K562 (cell line): ENCODE data around the gene RPL19. TPM values are rescaled to one million over a fixed set of nuclear protein-coding genes. Genes with fewer than 3 reads are reported as not detected.
A peak's percentile ranks its signal among the peaks of the same experiment; 100 is the strongest.

Experiments used
- ATAC-seq: fragments of 200-7000 bp; cut with Tn5 transposase; 3 replicates; pipeline ENCODE4 v1.9.1; 2020; ENCODE audit warnings: moderate library complexity
- BruUV-seq: library from RNA; stranded (reverse); fragments of 400-500 nt; replicated peaks from 2 replicates; lab custom pipeline; 2021; lab: Mats Ljungman, UMichigan
- CTCF ChIA-PET: fragments of 300-600 bp; formaldehyde crosslinking; extraction: SDS; loops from one replicate; lab custom pipeline; 2021; ENCODE audit warnings: low intra/inter-chr PET ratio; lab: Yijun Ruan, JAX
- POLR2A ChIA-PET: fragments of 300-600, 350-650 bp; sonication (Branson Sonifier 250); formaldehyde crosslinking; extraction: SDS; loops from one replicate; lab custom pipeline; 2021; ENCODE audit warnings: antibody characterized with exemption, inconsistent platforms; lab: Yijun Ruan, JAX
- DNase-seq, 4 experiments: peaks; one replicate each; pipeline versions ENCODE4 v3.0.0 to v3.0.0-alpha.2; 2011 to 2018; ENCODE audit warnings: low spot score in 3 of 4, mixed read lengths in 3 of 4; ENCODE audit errors: extremely low read depth in 1 of 4
- FAIRE-seq: peaks from 2 replicates; lab custom pipeline; 2011; peaks lifted over from hg19 to GRCh38; lab: Jason Lieb, UNC
- H2AFZ ChIP-seq: 2 replicates; pipeline ENCODE4 v1.6.0; 2011; ENCODE audit warnings: low read depth, low read length, control low read depth, inconsistent platforms
- H3K27ac ChIP-seq: fragments of 200-600 bp; 3 replicates; pipeline ENCODE4 v1.8.0; 2011; ENCODE audit warnings: low read depth, mild to moderate bottlenecking, control low read depth, inconsistent platforms, low read length, moderate library complexity, mixed read lengths; ENCODE audit errors: extremely low read depth
- H3K27me3 ChIP-seq, 2 experiments: fragments of 300-600 bp in 1 of 2; 2 replicates in 1 of 2; 3 replicates in 1 of 2; pipeline versions ENCODE4 v1.6.0 to v1.8.0; 2011; ENCODE audit warnings: inconsistent platforms in 2 of 2, low read length in 2 of 2, mild to moderate bottlenecking in 1 of 2, mixed read lengths in 1 of 2, moderate library complexity in 1 of 2; ENCODE audit not compliant: control insufficient read depth in 2 of 2, insufficient read depth in 2 of 2
- H3K36me3 ChIP-seq: fragments of 300-600 bp; 3 replicates; pipeline ENCODE4 v1.8.0; 2011; ENCODE audit warnings: mild to moderate bottlenecking, low read length, inconsistent platforms; ENCODE audit not compliant: control insufficient read depth, insufficient read depth
- H3K4me1 ChIP-seq, 2 experiments: fragments of 200-600 bp in 1 of 2; replicated peaks in 1 of 2; 2 replicates in 1 of 2; 3 replicates in 1 of 2; pipeline versions ENCODE4 v1.5.1 to v1.8.0; 2011; ENCODE audit warnings: inconsistent platforms in 2 of 2, low read length in 2 of 2, mild to moderate bottlenecking in 1 of 2, mixed read lengths in 1 of 2, moderate library complexity in 1 of 2; ENCODE audit not compliant: control insufficient read depth in 2 of 2, insufficient read depth in 2 of 2
- H3K4me2 ChIP-seq: 2 replicates; pipeline ENCODE4 v1.6.1; 2011; ENCODE audit warnings: low read length, control low read depth, inconsistent platforms, mixed read lengths; ENCODE audit not compliant: insufficient read depth
- H3K4me3 ChIP-seq: fragments of 200-600 bp; sonication (generic), shearing (Covaris generic); 2 replicates; pipeline ENCODE4 v1.5.1; 2016; ENCODE audit warnings: control low read depth, inconsistent platforms
- H3K79me2 ChIP-seq: fragments of 200-600 bp; 3 replicates; pipeline ENCODE4 v1.8.0; 2011; ENCODE audit warnings: low read length, inconsistent platforms; ENCODE audit not compliant: control insufficient read depth, insufficient read depth
- H3K9ac ChIP-seq, 2 experiments: 2 replicates each; pipeline versions ENCODE4 v1.6.0 to v1.6.1; 2011; ENCODE audit warnings: low read depth in 2 of 2, low read length in 2 of 2, control low read depth in 1 of 2, inconsistent platforms in 1 of 2, mild to moderate bottlenecking in 1 of 2, mixed read lengths in 1 of 2; ENCODE audit not compliant: insufficient read depth in 1 of 2
- H3K9me1 ChIP-seq: one replicate; pipeline ENCODE4 v1.6.0; 2011; ENCODE audit warnings: inconsistent platforms, mild to moderate bottlenecking, low read length, moderate library complexity; ENCODE audit not compliant: control insufficient read depth, insufficient read depth
- H3K9me3 ChIP-seq: replicated peaks from 2 replicates; pipeline ENCODE4 v1.5.1; 2011; ENCODE audit warnings: low read depth, low read length, inconsistent platforms; ENCODE audit not compliant: control insufficient read depth, insufficient read depth
- H4K20me1 ChIP-seq: replicated peaks from 2 replicates; pipeline ENCODE4 v1.6.1; 2011; ENCODE audit warnings: low read length, inconsistent platforms, mixed read lengths; ENCODE audit not compliant: control insufficient read depth, insufficient read depth
- E2F3 ChIP-seq: fragments of 250-450 bp; sonication (Bioruptor Pico); IDR thresholded peaks from 2 replicates; pipeline ENCODE4 v1.4.0; 2020; ENCODE audit warnings: mild to moderate bottlenecking
- ETV1 ChIP-seq: fragments of 450-650 bp; conservative IDR thresholded peaks from 2 replicates; pipeline ENCODE4 v1.6.1; 2016; ENCODE audit warnings: missing genetic modification characterization, control low read depth, low read depth, missing compliant biosample characterization
- ETV6 ChIP-seq, 3 experiments: fragments of 150-350 bp in 1 of 3; sonication (generic) in 1 of 3; formaldehyde crosslinking in 1 of 3; IDR thresholded peaks; 2 replicates each; pipeline versions ENCODE4 v1.6.1 to v1.8.0; 2014 to 2022; ENCODE audit warnings: borderline replicate concordance in 2 of 3, low read depth in 2 of 3, antibody characterized with exemption in 1 of 3, low read length in 1 of 3, mild to moderate bottlenecking in 1 of 3, missing genetic modification reagents in 1 of 3
- KHSRP ChIP-seq: fragments of 450-650 bp; IDR thresholded peaks from 2 replicates; pipeline ENCODE4 v1.6.1; 2017
- PPARD ChIP-seq: fragments of 250-450 bp; sonication (Bioruptor Pico); IDR thresholded peaks from 2 replicates; pipeline ENCODE4 v1.8.0; 2022; ENCODE audit warnings: inconsistent platforms, mild to moderate bottlenecking, moderate library complexity
- RBBP5 ChIP-seq: fragments of 200-600 bp; sonication (generic); IDR thresholded peaks from 2 replicates; pipeline ENCODE4 v1.6.1; 2012; ENCODE audit warnings: borderline replicate concordance, mild to moderate bottlenecking, low read length, control low read depth, inconsistent platforms; ENCODE audit not compliant: insufficient read depth, poor library complexity, severe bottlenecking
- RBM15 ChIP-seq: fragments of 200-400 bp; formaldehyde crosslinking; IDR thresholded peaks from 2 replicates; pipeline ENCODE4 v1.6.1; 2018; ENCODE audit warnings: mild to moderate bottlenecking, low read length, moderate library complexity; ENCODE audit not compliant: insufficient read depth
- SP1 ChIP-seq: sonication (generic); formaldehyde crosslinking; IDR thresholded peaks from 2 replicates; pipeline ENCODE4 v1.8.1; 2022; ENCODE audit warnings: mild to moderate bottlenecking, missing genetic modification reagents
- ZHX1 ChIP-seq: fragments of 150-350 bp; conservative IDR thresholded peaks from 2 replicates; pipeline ENCODE4 v1.6.1; 2014; ENCODE audit warnings: low read length
- whole genome bisulfite sequencing: fragments of 100-300 bp; shearing (Covaris generic); methylation state at CpG from one replicate; pipeline ENCODE4 v1.1.6; 2016; ENCODE audit warnings: low coverage, mixed read lengths; ENCODE audit not compliant: insufficient coverage; ENCODE audit errors: missing lambda C conversion rate; 5-methylcytosine and 5-hydroxymethylcytosine counted together
- in situ Hi-C: fragments of 300-500 bp; cut with MboI; formaldehyde crosslinking; loops from 4 replicates; pipeline ENCODE4 v1.15.0; 2018; ENCODE audit warnings: inconsistent platforms, mixed read lengths
- intact Hi-C: fragments of 100-400 bp; cut with micrococcal nuclease; formaldehyde crosslinking; loops from 2 replicates; pipeline ENCODE4 v1.14.2; 2022
- polyA plus RNA-seq, 8 experiments: library from polyadenylated mRNA; depleted of rRNA in 4 of 8; stranded (reverse) in 5 of 8; unstranded in 3 of 8; fragments of >200 nt; fragmentation: Nextera tagmentation in 2 of 8; fragmentation: Illumina TruSeq in 1 of 8; extraction: Ambion mirVana in 2 of 8; extraction: Trizol in 1 of 8; gene quantifications; 2 replicates each; pipeline versions ENCODE4 v1.2.1 to v1.2.3, GENCODE V29; 2011 to 2014; ENCODE audit warnings: inconsistent platforms in 1 of 8, missing spikeins in 1 of 8
- total RNA-seq, 7 experiments: library from RNA; depleted of rRNA in 6 of 7; stranded (reverse); fragments of >200 nt in 6 of 7; fragmentation: Illumina TruSeq in 2 of 7; extraction: Trizol in 2 of 7; gene quantifications; 2 replicates each; pipeline versions ENCODE4 v1.2.1 to v1.2.3, GENCODE V29; 2011 to 2021; ENCODE audit warnings: low replicate concordance in 1 of 7

Gene RPL19
- total and polyA plus RNA-seq, 9 of the 15 experiments (the other 6 are each of a cell fraction or from before 2014, with no cell fraction given) = 2,263 to 4,614 (median 3,727) TPM

DNA sequence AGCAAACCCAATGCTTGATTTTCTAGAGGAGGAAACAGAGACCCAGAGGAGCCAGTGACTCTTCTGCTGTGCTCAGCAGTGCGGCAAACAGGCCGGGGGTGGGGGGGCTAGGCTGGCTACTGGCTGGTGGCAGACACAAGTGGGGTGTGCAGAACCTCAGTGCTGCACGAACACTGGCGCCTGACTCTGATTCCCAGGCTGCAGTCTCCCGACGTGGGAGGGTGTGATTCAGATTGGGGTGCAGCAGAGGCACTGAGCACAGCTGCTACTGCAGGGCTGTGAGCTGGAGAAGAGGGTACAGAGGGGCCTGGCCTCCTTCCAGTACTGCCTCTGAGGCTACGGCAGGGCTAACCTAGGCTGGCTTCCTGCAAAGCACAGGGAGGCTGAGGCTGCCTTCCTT is 8.1 kb downstream of the RPL19 start:
- H2AFZ ChIP-seq = no peak overlapping the region
- H3K36me3 ChIP-seq = peaks cover 21% of the 10 kb centered on the region
- no peaks in the 10 kb centered on the region for H3K79me2 ChIP-seq
- H3K27ac ChIP-seq = no peak overlapping the region
- WGBS = 25% methylated on average over 7 of the region's 7 CpGs
- in situ Hi-C loops (no loop called here), intact Hi-C loops (loop anchor here (5.0 kb wide), 3 partner anchors 144 to 409 kb away; no protein-coding TSS in a partner anchor)
- no peaks in the 10 kb centered on the region; the same call in 1 of the 2 replicates for H4K20me1 ChIP-seq
- TF ChIP-seq ETV6 (IDR thresholded peaks at IDR 0.05; ENCODE audit: borderline replicate concordance in 1 of 2, low read depth in 2 of 2, low read length in 1 of 2) (no peak), ETV6 (CRISPR knock-in tag; IDR thresholded peaks at IDR 0.05; ENCODE audit: borderline replicate concordance) (no peak), KHSRP (no peak), ETV1 (tag) (no peak), ZHX1 (no peak), RBM15 (no peak), E2F3 (CRISPR knock-in tag) (no peak), RBBP5 (no peak), SP1 (CRISPR knock-in tag) (no peak), PPARD (CRISPR knock-in tag) (no peak)
- no peaks in the 10 kb centered on the region for H3K9me3 ChIP-seq
- no peak overlapping the region for H3K4me2 ChIP-seq
- peak overlapping the region in 1 of 2 experiments; percentile 71; a peak in 1 of 4 replicates for H3K9ac ChIP-seq
- FAIRE-seq (no peak), DNase-seq (no peak), ATAC-seq (no peak)
- H3K4me1 ChIP-seq = peaks cover 0 to 32% of the 10 kb centered on the region in 2 experiments; a peak in 3 of 5 replicates
- ChIA-PET POLR2A (interaction anchor here (2.1 kb wide), 1 partner anchor 9 kb away, joined by 16 read pairs; the partner anchor contains the start of gene RPL19), CTCF (interaction anchor here (0.6 to 2.5 kb wide), 5 partner anchors 24 to 415 kb away, joined by 3 to 23 read pairs (median 6); no protein-coding TSS in a partner anchor)
- BruUV-seq = no TSS peak
- no peak overlapping the region for H3K4me3 ChIP-seq
- H3K9me1 ChIP-seq = peaks cover 4% of the 10 kb centered on the region
- peaks cover 0 to 27% of the 10 kb centered on the region in 2 experiments; a peak in 2 of 5 replicates for H3K27me3 ChIP-seq
